Putamen (tissue), 1 donor: ENCODE data around the gene LDLRAD2.
"Not testable (repeated sequence)": the region's sequence is repeated elsewhere in the genome, so short reads cannot be mapped to it uniquely, and the experiment has no call there.

Source experiments
- DNase-seq: peaks from one replicate; pipeline ENCODE4 v3.0.0-alpha.2; 2016; ENCODE audit warnings: low spot score

LDLRAD2 gene

GRCh38 chr1:21783679-21784603 lies 28.1 kb upstream of the LDLRAD2 start:
- no peak for DNase-seq

GRCh38 chr1:21785764-21786163 lies 26.3 kb upstream of the LDLRAD2 start:
- not testable (repeated sequence) for DNase-seq

GRCh38 chr1:21786640-21787039 lies 25.4 kb upstream of the LDLRAD2 start:
- DNase-seq: no peak

- no peak for DNase-seq
These were observed 19.0 kb upstream of the LDLRAD2 start for GRCh38 chr1:21793104-21793503.

GRCh38 chr1:21794656-21795055 lies 17.4 kb upstream of the LDLRAD2 start:
- DNase-seq: no peak

- no peak for DNase-seq
These were observed 17.0 kb upstream of the LDLRAD2 start for GRCh38 chr1:21795075-21795474.

GRCh38 chr1:21799730-21800129 lies 12.3 kb upstream of the LDLRAD2 start:
- DNase-seq: no peak

GRCh38 chr1:21801100-21801499 lies 11.0 kb upstream of the LDLRAD2 start:
- no peak for DNase-seq

- DNase-seq: no peak
These were observed 7.5 kb upstream of the LDLRAD2 start for GRCh38 chr1:21804536-21804935.

GRCh38 chr1:21813542-21813941 lies 1.5 kb downstream of the LDLRAD2 start:
- no peak for DNase-seq

GRCh38 chr1:21814241-21814918 lies 2.3 kb downstream of the LDLRAD2 start:
- DNase-seq: no peak

GRCh38 chr1:21814981-21815582 lies 3.0 kb downstream of the LDLRAD2 start:
- DNase-seq: no peak

GRCh38 chr1:21815724-21816321 lies 3.8 kb downstream of the LDLRAD2 start:
- DNase-seq: no peak

- no peak for DNase-seq
These were observed 4.7 kb downstream of the LDLRAD2 start for GRCh38 chr1:21816602-21817302.

- no peak for DNase-seq
These were observed 6.6 kb downstream of the LDLRAD2 start for GRCh38 chr1:21818656-21819055.

- no peak for DNase-seq
These were observed 8.7 kb downstream of the LDLRAD2 start for GRCh38 chr1:21820597-21821232.

- no peak for DNase-seq
These were observed 9.4 kb downstream of the LDLRAD2 start for GRCh38 chr1:21821385-21822019.

- DNase-seq: no peak
These were observed 10.3 kb downstream of the LDLRAD2 start for GRCh38 chr1:21822349-21822748.

- no peak for DNase-seq
These were observed 11.3 kb downstream of the LDLRAD2 start for GRCh38 chr1:21823206-21823979.
